ENCODE results near the gene IKZF3.

DNA sequence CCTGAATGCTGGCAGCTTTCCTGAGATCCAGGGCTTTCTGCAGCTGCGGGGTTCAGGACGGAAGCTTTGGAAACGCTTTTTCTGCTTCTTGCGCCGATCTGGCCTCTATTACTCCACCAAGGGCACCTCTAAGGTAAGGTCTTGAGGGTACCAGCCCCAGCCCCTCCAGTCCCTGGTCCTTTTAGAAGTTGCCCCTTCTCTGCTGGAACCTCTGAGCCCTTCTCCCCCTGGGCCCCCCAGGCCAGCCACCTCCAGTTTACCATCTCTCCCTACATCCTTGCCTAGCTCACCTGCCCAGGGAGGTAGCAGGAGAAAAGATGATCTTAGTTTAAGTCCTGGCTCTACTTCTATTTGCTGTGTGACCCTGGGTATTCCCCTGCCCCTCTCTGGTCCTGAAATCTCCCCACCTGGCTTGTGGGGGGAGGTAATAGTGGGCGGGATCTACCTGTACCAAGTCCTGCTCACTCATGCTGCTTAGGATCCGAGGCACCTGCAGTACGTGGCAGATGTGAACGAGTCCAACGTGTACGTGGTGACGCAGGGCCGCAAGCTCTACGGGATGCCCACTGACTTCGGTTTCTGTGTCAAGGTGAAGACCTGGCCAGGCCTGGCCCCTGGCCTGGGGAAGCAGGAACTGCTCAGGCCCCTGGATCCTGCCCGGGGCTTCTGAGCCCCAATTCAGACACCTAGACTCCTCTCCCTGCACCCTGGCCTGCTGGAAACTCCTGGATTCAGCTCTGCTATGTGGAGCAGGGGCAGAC is 119.9 kb downstream of the IKZF3 start:
- TF ChIP-seq EZH2 (IDR thresholded peaks at IDR 0.05) (no peak), POLR2AphosphoS5 (IDR thresholded peaks at IDR 0.05; ENCODE audit: borderline replicate concordance, low read depth, low read length) (no peak)

Data from SK-N-MC (cell line).